Cardiac septum (tissue), 1 donor: Measurements from ENCODE around the gene NCKIPSD. TPM values are rescaled to one million over a fixed set of nuclear protein-coding genes. Genes with fewer than 3 reads are reported as not detected.
"Not testable (repeated sequence)": the region's sequence is repeated elsewhere in the genome, so short reads cannot be mapped to it uniquely, and the experiment has no call there.

Experiments
- DNase-seq: peaks from one replicate; pipeline ENCODE4 v3.0.0-alpha.2; 2020; ENCODE audit warnings: low spot score
- intact Hi-C: fragments of 100-400 bp; cut with DNase I; formaldehyde crosslinking; loops from one replicate; pipeline ENCODE4 v1.14.0; 2022
- long read RNA-seq: library from polyadenylated mRNA; unstranded; transcript quantifications from one replicate; pipeline ENCODE4 v2.0.0, GENCODE V29; 2021
- total RNA-seq: library from RNA; stranded (reverse); fragmentation: NEBNext Ultra II Directional; extraction: Animal tissue kit (Norgen Biotek cat#: 25700); gene quantifications from one replicate; pipeline ENCODE4 v1.2.1, GENCODE V29; 2021
- donor health status: DM: no; HTN: no; CAD: no.

NCKIPSD gene
- 22.5 TPM for total RNA-seq
- long read RNA-seq, transcript NCKIPSD-201 (13 exons, 2,989 nt): minor isoform, 8 of 40 reads
- long read RNA-seq, transcript NCKIPSD-204 (13 exons, 2,925 nt): major isoform, 15 of 40 reads
- long read RNA-seq, partial matches to known transcripts: 4 of 40 reads
- long read RNA-seq, other reads (novel, unspliced or antisense): 13 of 40 reads

DNA sequence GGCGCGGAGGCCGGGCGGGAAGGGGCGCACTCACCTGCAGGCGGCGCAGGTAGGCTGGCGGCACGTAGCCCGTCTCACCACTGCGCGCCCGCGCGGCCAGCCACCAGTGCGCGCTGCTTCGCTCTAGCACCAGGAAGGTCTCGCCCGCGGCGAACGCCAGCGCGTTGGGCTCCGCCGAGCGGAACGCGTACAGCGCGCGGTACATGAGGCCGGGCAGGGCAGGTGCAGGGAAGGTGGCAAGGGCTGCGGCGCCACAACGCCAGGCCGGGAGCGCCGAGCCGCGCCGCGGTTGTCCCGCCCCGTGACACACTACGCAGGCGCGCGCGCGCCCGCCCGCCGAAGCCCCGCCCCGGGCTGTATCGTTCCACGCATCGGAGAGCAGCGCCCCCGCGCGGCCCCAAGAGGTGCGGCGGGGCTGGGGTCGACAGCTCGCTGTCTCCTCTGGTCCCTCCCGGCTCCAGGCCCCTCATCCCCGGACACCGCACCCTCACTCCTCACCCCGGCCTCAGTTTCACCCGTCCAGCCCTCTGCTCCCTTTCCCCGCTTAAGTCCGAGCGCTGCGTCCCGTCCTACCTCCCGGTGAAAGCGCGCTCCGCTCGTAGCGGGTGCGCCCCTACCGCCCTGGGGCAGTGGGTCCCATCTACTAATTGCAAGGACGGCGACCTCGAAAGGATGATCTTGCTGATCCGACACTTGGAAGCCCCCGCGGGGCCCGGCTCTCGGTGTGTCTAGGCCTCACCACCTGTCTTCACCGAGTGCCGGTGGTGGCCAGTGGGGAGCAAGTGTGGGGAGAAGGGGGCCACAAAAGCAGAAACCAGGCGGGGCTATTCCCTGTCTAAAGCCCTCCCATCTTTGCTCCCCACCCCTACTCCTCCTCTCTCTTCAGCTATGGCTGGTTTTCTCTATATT is at the start of gene NCKIPSD:
Gene NCKIPSD, minus strand, starts transcription at position 313 of the 909 bp plus-strand sequence. Its CDS starts 108 bp downstream, at position 205.
- DNase-seq: peak; percentile 96
- intact Hi-C loops: loop anchor here (2.0 to 5.0 kb wide), 2 partner anchors 51 to 161 kb away; partner anchors contain the start of genes PRKAR2A and SLC26A6

DNA sequence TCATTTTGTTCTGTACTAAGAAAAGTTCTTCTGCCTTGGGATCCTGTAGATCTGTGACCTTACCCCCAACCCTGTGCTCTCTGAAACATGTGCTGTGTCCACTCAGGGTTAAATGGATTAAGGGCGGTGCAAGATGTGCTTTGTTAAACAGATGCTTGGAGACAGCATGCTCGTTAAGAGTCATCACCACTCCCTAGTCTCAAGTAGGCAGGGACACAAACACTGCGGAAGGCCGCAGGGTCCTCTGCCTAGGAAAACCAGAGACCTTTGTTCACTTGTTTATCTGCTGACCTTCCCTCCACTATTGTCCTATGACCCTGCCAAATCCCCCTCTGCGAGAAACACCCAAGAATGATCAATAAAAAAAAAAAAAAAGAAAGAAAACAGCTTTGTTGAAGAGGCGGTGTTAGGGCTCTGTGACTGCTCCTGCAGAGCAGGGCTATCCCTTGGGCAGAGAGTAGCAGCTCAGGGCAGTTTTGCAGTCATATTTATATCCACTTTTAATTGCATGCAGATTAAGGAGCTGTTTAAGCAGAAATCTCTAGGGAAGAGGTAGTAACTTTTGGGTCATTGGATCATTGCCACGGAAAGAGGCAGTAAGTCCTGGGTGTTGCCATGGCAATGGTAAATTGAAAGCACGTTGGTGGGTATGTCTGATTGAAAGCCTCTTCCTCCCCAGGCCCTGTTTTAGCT is 49.5 kb upstream of the NCKIPSD start:
- intact Hi-C loops, DNase-seq: not testable (repeated sequence)

DNA sequence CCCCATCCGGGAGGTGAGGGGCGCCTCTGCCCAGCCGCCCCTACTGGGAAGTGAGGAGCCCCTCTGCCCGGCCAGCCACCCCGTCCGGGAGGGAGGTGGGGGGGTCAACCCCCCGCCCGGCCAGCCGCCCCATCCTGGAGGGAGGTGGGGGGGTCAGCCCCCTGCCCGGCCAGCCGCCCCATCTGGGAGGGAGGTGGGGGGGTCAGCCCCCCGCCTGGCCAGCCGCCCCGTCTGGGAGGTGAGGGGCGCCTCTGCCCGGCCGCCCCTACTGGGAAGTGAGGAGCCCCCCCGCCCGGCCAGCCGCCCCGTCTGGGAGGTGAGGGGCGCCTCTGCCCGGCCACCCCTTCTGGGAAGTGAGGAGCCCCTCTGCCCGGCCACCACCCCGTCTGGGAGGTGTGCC is 48.8 kb upstream of the NCKIPSD start:
- DNase-seq, intact Hi-C loops: not testable (repeated sequence)

DNA sequence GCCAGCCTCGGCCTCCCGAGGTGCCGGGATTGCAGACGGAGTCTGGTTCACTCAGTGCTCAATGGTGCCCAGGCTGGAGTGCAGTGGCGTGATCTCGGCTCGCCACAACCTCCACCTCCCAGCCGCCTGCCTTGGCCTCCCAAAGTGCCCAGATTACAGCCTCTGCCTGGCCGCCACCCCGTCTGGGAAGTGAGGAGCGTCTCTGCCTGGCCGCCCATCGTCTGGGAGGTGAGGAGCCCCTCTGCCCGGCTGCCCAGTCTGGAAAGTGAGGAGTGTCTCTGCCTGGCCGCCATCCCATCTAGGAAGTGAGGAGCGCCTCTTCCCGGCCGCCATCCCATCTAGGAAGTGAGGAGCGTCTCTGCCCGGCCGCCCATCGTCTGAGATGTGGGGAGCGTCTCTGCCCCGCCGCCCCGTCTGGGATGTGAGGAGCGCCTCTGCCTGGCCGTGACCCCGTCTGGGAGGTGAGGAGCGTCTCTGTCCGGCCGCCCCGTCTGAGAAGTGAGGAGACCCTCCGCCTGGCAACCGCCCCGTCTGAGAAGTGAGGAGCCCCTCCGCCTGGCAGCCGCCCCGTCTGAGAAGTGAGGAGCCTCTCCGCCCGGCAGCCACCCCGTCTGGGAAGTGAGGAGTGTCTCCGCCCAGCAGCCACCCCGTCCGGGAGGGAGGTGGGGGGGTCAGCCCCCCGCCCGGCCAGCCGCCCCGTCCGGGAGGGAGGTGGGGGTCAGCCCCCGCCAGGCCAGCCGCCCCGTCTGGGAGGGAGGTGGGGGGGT is 48.2 kb upstream of the NCKIPSD start:
- intact Hi-C loops, DNase-seq: not testable (repeated sequence)

DNA sequence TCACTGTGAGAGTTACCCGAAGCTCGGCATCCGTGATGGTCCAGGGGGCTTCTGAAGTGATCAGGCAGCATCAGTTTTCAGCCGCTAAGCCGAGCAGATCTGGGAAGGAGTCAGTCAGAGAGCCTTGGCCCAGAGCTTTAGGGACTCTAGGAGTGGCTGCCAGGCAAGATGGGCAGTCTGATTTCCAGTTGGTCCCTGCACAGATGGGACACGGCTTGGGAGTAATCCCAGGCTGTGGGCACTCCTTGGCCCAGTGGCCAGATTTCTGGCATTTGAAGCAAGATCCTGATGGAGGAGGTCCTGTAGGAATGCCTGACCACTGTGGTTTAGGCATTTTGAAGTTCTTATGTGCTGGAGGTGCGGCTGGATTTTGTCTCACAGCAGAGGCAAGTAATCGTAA is 41.8 kb upstream of the NCKIPSD start:
- DNase-seq: no peak
- intact Hi-C loops: no loop called here

DNA sequence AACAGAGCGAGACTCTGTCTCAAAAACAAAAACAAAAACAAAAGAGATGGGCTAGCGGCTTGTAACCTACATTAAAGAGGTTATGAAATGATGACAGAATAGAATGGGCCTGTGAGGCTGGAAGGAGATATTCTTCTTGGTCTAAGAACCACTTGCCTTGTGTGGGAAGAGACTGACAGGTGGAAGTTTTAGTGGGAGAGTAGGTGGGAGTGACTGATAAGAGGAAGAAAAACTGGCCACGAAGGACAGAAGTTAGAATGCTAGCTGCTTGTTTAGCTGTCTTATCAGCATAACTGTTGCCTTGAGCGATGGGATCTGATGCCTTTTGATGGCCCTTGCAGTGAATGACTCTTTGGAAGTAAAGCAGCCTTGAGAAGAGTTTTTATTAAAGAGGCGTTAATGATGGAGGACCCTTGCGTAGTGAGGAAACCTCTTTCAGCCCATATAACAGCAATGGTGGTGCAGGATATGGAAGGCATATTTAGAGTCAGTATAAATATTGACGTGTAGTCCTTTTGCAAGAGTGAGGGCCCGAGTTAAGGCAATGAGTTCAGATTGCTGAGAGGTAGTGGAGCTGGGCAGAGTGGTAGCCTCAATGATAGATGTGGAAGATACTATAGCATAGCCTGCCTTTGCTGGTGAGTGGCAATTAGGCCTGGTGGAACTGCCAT is 39.6 kb upstream of the NCKIPSD start:
- DNase-seq, intact Hi-C loops: not testable (repeated sequence)

DNA sequence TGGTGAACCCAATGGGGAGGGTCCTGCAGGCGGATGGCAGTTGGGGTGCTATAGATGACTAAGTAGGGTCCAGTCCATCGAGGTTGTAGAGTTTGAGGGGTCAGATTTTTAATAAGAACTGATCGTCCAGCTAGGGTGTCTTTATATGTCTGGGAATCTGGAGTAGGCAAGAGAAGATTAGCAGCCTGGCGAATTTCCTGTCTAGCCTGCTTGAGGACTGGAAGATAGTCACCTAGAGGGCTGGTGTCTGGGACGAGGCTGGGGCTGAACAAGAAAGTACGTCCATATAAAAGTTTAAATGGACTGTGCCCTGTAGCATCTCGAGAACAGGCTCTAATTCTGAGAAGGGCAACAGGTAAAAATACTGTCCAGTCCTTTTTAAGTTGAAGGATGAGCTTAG is 38.0 kb upstream of the NCKIPSD start:
- DNase-seq: no peak
- intact Hi-C loops: no loop called here

DNA sequence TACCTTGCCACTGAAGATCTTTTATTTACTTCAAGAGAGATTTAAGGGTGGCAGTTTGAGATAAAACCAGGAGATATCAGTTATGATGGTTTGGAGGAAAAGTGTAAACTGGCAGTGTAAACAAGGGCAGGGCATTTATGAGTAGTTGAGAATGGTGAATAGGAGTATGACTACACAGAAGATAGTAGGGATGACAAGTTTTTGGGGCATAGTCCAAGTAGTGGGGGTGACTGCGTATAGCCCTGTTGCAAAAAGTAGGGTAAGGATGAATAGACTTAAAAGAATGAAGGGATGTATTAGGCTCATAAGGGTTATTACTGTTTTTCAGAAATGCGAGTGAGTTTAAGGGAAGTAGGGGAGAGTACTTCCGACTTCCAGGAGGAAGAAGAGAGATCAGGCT is 37.6 kb upstream of the NCKIPSD start:
- intact Hi-C loops, DNase-seq: not testable (repeated sequence)

DNA sequence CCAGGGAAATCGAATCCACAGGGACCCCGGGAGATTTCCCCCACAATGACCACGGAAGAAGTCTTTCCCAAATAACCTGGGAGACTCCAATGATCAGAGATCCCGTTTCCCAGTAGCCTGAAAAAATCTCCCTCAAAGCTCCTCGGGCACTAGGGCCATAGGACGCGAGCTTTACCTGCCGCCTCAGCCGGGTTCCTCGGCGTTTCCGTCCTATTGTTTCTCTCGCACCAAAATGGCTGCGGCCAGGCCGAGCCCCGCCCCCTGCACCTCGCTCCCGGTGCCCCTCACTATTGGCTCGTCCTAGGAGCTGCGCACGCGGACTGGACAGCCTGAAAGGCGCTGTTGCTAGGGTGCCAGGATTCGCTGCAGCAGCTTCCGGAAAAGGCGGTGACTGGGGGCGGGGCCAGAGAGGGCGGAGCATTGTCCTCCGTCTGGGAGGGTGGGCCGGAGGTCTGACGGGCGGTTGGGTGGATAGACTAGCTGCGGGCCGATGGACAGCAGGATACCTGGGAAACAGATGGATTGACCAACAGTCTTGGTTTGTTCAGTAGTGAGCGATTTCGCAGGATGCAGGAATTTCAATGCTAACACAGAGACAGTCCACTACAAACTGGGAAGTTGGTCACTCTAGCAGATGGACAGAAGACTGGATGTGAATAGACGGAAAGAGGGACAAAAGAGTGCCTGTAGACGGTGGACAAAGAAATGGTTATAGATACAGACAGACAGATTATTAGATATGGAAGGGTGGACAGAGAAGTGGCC is 31.4 kb upstream of the NCKIPSD start, which contains the start of gene IP6K2:
Gene IP6K2, minus strand, starts transcription at position 240 of the 765 bp plus-strand sequence. CDS start 21,930 bp downstream, outside the sequence.
- intact Hi-C loops: no loop called here
- DNase-seq: peak; percentile 100

DNA sequence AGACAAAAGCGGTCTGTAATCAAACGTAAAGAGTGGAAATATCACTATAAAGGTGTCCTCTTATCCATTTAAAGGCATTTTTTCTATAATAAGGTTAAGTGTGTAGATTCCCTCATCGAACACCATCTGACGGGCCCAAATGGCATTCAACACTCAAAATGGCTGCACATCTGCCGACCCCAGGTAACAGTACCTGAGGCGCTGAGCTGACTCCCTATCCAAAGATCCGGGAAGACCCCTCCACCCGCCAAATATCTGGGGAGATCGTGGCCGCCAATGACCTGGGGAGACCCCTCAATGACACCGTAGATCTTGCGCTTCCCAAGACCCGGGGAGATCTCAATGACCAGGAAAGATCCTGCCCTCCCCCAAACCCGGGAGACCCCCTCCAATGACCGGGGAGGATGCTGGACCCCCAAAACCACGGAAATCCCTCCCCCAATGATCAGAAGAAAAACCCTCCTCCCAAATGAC is 30.8 kb upstream of the NCKIPSD start:
- intact Hi-C loops: no loop called here
- no peak for DNase-seq

DNA sequence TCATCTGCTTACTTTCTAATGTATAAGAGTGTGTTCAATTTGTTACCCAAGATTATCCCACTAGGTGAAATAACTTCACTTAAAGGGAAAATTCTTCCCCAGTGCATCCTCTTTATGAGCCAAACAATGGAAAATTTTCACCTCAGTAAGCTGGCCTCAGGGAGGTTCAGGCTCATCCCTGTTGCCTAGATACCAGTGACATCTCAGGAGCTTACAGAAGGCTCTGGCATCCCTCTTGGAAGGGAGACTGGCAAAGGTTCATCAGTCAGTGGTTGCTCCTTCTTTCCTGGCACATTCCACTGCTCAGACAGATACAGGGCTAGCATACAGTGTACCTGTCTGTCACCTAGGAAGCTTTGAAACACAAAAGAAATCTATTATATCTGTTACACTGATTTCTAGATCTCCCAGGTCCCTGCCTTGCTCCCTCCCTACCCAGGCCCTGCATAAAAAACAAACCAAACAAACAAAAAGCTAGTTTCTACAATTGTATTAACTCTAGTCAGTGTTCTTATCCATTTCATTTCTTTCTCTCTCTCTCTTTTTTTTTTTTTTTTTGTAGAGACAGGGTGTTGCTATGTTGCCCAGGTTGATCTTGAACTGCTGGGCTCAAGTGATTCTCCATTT is 29.6 kb upstream of the NCKIPSD start:
- intact Hi-C loops: no loop called here
- DNase-seq: no peak

DNA sequence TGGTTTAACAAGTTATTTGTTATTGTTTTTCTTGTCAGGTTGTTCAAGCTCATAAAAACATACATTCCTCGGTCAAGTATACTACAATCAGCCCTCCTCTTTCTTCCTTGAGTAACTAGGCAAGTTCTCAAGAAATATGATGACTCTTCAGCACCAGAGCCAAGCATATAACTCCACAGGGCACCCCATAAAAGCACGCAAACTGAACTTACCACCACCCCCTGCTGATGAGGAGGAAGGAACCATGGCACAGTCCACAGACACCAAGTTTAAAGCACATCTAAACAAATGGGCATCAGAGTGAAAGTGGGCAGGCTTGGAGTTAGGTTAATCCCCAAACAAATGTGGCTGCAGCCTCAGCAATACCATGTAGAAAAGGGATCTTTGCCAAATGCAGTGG is 26.0 kb upstream of the NCKIPSD start:
- intact Hi-C loops: no loop called here
- no peak for DNase-seq

DNA sequence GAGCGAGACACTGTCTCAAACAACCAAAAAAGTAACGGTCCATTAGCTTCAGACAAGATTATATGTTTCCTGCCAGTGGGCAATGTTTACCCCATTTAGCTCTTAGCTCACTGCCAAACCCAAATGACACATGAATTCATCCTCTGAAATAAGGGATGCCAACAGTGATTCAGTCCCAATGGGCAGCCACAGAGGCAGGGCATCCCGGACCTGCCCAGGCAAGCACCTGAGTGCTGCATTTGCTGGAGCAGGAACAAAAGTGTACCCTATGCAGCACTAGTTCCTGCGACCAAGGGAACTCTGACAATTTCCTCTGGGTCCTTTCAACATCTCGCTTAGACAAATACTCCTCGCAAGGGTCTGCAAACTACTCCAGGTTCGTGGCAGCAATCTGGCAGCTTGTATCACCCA is 23.3 kb upstream of the NCKIPSD start:
- DNase-seq: no peak
- intact Hi-C loops: no loop called here

DNA sequence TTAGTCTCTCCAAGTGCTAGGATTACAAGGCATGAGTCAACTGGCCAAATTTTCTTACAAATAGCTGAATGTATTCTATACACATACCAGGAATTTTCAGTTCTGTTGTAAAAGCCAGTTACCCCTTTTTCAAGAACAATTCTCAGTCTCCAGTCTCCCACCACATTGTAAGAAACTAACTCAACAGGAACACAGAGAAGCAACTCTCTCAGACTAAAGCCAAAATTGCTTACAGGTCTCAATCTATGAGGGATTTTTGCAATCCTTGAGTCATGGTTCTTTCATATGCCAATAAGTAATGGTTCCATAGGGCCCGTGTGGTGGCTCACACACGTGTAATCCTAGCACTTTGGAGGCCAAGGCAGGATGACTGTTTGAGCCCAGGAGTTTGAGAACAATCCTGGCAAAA is 22.8 kb upstream of the NCKIPSD start:
- DNase-seq: no peak
- intact Hi-C loops: no loop called here

DNA sequence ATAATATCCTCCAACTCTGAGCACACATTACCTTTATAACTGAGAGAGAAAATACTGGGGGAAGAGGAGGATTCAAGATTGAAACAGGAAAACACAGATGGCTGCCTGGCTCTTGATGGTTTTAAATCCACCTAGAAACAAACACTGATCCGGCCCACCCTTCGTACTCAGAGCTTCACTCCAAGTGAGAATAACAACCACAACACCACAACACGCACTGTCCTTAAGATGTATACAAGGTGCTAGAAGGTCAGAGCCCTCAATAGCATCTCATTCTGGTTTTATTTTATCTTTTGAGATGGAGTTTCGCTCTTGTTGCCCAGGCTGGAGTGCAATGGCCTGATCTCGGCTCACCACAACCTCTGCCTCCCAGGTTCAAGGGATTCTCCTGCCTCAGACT is 21.4 kb upstream of the NCKIPSD start:
- DNase-seq: no peak
- intact Hi-C loops: no loop called here

DNA sequence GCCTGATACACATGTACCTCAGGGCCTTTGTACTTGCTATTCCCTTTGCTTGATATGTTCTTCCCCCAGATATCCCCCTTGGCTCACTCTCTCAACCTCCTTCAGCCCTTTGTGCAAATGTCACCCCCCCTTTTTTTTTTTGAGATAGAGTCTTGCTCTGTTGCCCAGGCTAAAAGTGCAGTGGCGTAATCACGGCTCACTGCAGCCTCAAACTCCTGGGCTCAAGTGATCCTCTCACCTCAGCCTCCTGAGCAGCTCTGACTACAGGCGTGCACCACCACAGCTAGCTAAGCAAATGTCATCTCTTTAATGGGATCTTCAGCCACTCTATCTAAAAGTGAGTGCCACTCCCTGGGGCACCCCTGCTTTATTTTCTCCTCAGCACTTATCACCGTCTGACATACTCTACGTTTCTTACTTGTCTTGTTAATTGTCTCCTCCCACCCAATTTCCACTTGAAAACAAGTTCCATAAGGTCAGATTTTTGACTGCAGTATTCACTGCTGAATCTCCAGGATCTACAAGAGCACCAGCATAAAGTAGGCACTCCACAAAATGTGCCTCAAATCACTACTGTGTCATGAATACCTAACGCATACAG is 16.7 kb upstream of the NCKIPSD start:
- intact Hi-C loops: no loop called here
- no peak for DNase-seq

DNA sequence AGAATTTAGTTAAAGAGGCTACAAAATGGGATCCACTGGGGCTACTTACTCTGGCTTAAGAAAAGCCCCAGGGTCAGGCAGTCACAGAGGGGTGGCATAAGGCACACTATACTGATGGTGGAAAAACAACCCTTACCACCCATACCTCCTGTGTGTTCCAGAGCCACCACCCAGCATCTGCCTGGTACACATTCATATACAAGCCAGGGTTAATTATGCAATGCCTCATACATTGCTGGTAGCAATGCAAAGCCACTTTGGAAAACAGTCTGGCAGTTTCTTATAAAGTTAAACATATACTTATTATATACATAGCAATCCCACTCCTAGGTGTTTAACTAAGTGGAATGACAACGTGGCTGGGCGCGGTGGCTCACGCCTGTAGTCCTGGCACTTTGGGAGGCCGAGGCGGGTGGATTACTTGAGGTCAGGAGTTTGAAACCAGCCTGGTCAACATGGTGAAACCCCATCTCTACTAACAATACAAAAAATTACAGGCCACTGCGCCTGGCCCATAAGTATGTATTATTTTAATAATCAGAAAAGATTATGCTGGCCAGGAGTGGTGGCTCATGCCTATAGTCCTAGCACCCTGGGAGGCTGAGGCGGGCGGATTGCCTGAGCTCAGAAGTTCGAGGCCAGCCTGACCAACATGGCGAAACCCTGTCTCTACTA is 15.2 kb upstream of the NCKIPSD start:
- no peak for DNase-seq
- intact Hi-C loops: no loop called here
